A673 (cell line): ENCODE results near the gene PTCHD1. TPM values are rescaled to one million over a fixed set of nuclear protein-coding genes. Genes with fewer than 3 reads are reported as not detected.

Experiments used
- BruUV-seq: library from RNA; stranded (reverse); fragments of 400-500 nt; replicated peaks from 2 replicates; lab custom pipeline; 2021; lab: Mats Ljungman, UMichigan
- CTCF ChIA-PET: fragments of 300-600 bp; sonication (Branson Sonifier 250); formaldehyde crosslinking; loops from one replicate; lab custom pipeline; 2022; ENCODE audit warnings: antibody characterized with exemption; lab: Charles Lee
- POLR2A ChIA-PET: fragments of 300-600 bp; sonication (Branson Sonifier 250); formaldehyde crosslinking; loops from one replicate; lab custom pipeline; 2022; ENCODE audit warnings: antibody characterized with exemption; ENCODE audit not compliant: low non-redundant PET; lab: Charles Lee
- DNase-seq: peaks from one replicate; pipeline ENCODE4 v3.0.0-alpha.2; 2015; ENCODE audit warnings: low spot score
- H3K27ac ChIP-seq: fragments of 200-600 bp; sonication (generic); 2 replicates; pipeline ENCODE4 v1.5.1; 2016; ENCODE audit warnings: mixed run types, low read depth, mild to moderate bottlenecking, mixed read lengths, antibody characterized with exemption, low read length; ENCODE audit not compliant: poor library complexity, severe bottlenecking
- H3K27me3 ChIP-seq: fragments of 200-600 bp; sonication (generic); replicated peaks from 2 replicates; pipeline ENCODE4 v1.6.1; 2017; ENCODE audit warnings: mixed run types, low read depth, mild to moderate bottlenecking, mixed read lengths, antibody characterized with exemption, low read length; ENCODE audit not compliant: insufficient read depth, poor library complexity
- H3K36me3 ChIP-seq: fragments of 200-600 bp; sonication (generic); 2 replicates; pipeline ENCODE4 v1.6.1; 2016; ENCODE audit warnings: mixed run types, mild to moderate bottlenecking, mixed read lengths, antibody characterized with exemption, low read length; ENCODE audit not compliant: insufficient read depth, poor library complexity, severe bottlenecking
- H3K4me1 ChIP-seq: fragments of 200-600 bp; sonication (generic); 2 replicates; pipeline ENCODE4 v1.6.1; 2017; ENCODE audit warnings: mixed run types, mild to moderate bottlenecking, mixed read lengths, antibody characterized with exemption, low read length; ENCODE audit not compliant: insufficient read depth, poor library complexity, severe bottlenecking
- H3K4me3 ChIP-seq: fragments of 200-600 bp; sonication (generic); 2 replicates; pipeline ENCODE4 v1.5.1; 2016; ENCODE audit warnings: low read depth, mixed run types, mild to moderate bottlenecking, mixed read lengths, low read length; ENCODE audit not compliant: poor library complexity, severe bottlenecking
- H3K9me3 ChIP-seq: fragments of 200-600 bp; sonication (generic); 2 replicates; pipeline ENCODE4 v1.6.1; 2016; ENCODE audit warnings: mixed run types, low read depth, mild to moderate bottlenecking, mixed read lengths, antibody characterized with exemption, low read length; ENCODE audit not compliant: poor library complexity, severe bottlenecking
- EZH2 ChIP-seq: fragments of 200-600 bp; sonication (generic); IDR thresholded peaks from 2 replicates; pipeline ENCODE4 v1.6.1; 2017; ENCODE audit warnings: borderline replicate concordance, low read depth, mild to moderate bottlenecking, mixed read lengths, antibody characterized with exemption, low read length; ENCODE audit not compliant: poor library complexity, severe bottlenecking
- intact Hi-C: fragments of 100-400 bp; cut with micrococcal nuclease; formaldehyde crosslinking; loops from one replicate; pipeline ENCODE4 v1.10.0; 2022; ENCODE audit not compliant: unreplicated experiment
- total RNA-seq: library from RNA; stranded (reverse); gene quantifications from 2 replicates; pipeline ENCODE4 v1.2.3, GENCODE V29; 2021
- TF ChIP-seq, protein P1 (sequence below): fragments of 300-800, 200-600 bp; sonication (generic); conservative IDR thresholded peaks from 2 replicates; pipeline ENCODE4 v1.5.1; 2017; ENCODE audit warnings: low read depth, mild to moderate bottlenecking, antibody characterized with exemption, low read length, moderate library complexity, mixed read lengths

PTCHD1 gene
- total RNA-seq, 1 experiment from 2014 or later: 0.02 TPM

DNA sequence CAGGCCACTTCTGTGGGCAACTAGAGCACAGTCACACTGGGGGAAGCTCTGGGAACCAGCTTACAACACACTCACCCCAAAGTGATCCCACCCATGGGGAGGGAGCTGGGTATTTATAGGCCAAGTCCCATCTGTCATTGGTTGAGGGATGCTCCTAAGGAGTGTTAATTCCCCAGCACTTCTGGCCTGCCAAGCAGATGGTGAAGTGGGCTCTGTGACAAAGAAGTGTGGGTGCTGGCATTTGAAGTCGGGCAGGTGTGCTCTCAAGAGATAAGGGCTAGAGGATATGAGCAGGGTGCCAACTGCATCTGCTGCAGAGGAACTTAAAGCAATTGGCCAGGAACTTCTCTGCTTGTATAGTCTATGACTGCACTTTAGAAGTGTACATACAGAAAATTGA, 30.9 kb downstream of the PTCHD1 start:
- Histone ChIP-seq H3K27me3 (no peaks in the 10 kb centered on the region), H3K4me1 (no peaks in the 10 kb centered on the region), H3K36me3 (no peaks in the 10 kb centered on the region), H3K4me3 (no peak overlapping the region), H3K27ac (no peak overlapping the region), H3K9me3 (no peaks in the 10 kb centered on the region)
- TF ChIP-seq, protein P1, sequence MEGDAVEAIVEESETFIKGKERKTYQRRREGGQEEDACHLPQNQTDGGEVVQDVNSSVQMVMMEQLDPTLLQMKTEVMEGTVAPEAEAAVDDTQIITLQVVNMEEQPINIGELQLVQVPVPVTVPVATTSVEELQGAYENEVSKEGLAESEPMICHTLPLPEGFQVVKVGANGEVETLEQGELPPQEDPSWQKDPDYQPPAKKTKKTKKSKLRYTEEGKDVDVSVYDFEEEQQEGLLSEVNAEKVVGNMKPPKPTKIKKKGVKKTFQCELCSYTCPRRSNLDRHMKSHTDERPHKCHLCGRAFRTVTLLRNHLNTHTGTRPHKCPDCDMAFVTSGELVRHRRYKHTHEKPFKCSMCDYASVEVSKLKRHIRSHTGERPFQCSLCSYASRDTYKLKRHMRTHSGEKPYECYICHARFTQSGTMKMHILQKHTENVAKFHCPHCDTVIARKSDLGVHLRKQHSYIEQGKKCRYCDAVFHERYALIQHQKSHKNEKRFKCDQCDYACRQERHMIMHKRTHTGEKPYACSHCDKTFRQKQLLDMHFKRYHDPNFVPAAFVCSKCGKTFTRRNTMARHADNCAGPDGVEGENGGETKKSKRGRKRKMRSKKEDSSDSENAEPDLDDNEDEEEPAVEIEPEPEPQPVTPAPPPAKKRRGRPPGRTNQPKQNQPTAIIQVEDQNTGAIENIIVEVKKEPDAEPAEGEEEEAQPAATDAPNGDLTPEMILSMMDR: no peak
- no peak for TF ChIP-seq EZH2
- ChIA-PET POLR2A (no interaction called here), CTCF (no interaction called here)
- BruUV-seq: no TSS peak
- DNase-seq: no peak
- intact Hi-C loops: no loop called here

DNA sequence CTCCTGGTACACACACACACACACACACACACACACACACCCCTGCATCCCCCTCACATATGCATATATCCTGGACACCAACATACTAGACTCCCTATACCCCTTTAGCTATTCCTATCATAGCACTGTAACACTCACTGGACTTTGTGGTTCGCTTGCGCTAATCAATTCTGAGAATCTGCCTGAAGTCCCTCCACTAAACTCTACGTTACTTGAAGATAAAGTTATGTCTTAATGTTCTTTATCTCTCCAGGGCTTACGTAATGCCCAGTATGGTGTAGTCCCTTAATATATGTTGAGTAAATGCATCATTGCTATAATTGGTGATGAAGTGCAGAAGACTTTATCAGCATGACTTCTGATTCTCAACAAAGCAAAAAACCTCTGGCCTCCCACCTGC, 32.3 kb downstream of the PTCHD1 start:
- Histone ChIP-seq H3K27ac (no peak overlapping the region), H3K4me1 (no peaks in the 10 kb centered on the region), H3K9me3 (no peaks in the 10 kb centered on the region), H3K4me3 (no peak overlapping the region), H3K27me3 (no peaks in the 10 kb centered on the region), H3K36me3 (no peaks in the 10 kb centered on the region)
- intact Hi-C loops: no loop called here
- CTCF ChIA-PET: no interaction called here
- no peak for DNase-seq
- BruUV-seq: no TSS peak
- POLR2A ChIA-PET: no interaction called here
- no peak for TF ChIP-seq EZH2
- TF ChIP-seq, protein P1: no peak

DNA sequence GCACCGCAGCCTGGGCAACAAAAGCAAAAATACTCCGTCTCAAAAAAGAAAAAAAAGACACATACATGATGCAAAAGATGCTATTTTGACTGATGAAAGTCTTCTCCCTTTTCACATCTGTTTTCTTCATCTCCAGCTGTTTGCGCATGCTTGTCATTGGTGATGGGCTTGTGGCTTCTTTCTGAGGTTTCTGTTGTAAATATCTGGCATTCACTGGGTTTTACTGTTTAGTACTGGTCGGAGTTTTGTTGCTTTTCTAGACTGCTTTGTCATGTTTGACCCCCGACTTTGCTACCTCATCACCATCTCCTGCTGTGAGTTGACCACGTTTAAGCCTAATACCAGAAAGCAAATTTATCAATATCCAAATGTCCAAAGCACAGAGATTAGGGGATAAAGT, 34.4 kb downstream of the PTCHD1 start:
- ChIA-PET POLR2A (no interaction called here), CTCF (no interaction called here)
- DNase-seq: no peak
- TF ChIP-seq, protein P1: no peak
- TF ChIP-seq EZH2: no peak
- Histone ChIP-seq H3K4me1 (no peaks in the 10 kb centered on the region), H3K27me3 (no peaks in the 10 kb centered on the region), H3K27ac (no peak overlapping the region), H3K36me3 (no peaks in the 10 kb centered on the region), H3K9me3 (no peaks in the 10 kb centered on the region), H3K4me3 (no peak overlapping the region)
- BruUV-seq: no TSS peak
- intact Hi-C loops: no loop called here
